ENCODE data around the gene F10.

The F10 gene

DNA sequence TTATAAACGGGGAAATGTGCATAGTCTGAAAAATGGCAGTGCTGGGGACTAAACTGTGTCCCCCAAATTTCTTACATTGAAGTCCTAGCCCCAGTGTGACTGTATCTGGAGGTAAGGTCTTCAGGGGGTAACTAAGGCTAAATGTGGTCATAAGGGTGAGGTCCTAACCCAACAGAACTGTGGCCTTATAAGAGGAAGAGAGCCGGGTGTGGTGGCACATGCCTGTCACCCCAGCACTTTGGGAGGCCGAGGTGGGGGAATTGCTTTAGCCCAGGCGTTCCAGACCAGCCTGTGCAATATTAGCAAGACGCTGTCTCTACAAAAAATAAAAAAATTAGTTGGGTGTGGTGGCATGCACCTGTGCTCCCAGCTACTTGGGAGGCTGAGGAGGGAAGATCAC is 53.7 kb downstream of the F10 start:
- no peak for DNase-seq

DNA sequence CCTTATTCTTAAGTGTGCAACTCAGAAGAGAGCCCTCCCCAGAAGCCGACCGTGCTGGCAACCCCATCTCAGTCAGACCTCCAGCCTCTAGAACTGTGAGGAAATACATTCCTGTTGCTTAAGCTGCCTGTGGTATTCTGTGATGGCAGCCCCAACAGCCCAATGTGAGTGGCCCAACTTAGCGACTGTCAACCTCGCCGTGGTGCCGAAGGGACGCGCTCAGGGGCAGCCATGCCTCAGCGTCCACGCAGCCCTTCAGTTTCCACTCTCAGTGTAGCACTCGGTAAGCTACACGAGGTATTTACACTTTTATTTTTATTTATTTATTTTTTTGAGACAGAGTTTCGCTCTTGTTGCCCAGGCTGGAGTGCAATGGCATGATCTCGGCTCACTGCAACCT is 54.2 kb downstream of the F10 start:
- DNase-seq: no peak

DNA sequence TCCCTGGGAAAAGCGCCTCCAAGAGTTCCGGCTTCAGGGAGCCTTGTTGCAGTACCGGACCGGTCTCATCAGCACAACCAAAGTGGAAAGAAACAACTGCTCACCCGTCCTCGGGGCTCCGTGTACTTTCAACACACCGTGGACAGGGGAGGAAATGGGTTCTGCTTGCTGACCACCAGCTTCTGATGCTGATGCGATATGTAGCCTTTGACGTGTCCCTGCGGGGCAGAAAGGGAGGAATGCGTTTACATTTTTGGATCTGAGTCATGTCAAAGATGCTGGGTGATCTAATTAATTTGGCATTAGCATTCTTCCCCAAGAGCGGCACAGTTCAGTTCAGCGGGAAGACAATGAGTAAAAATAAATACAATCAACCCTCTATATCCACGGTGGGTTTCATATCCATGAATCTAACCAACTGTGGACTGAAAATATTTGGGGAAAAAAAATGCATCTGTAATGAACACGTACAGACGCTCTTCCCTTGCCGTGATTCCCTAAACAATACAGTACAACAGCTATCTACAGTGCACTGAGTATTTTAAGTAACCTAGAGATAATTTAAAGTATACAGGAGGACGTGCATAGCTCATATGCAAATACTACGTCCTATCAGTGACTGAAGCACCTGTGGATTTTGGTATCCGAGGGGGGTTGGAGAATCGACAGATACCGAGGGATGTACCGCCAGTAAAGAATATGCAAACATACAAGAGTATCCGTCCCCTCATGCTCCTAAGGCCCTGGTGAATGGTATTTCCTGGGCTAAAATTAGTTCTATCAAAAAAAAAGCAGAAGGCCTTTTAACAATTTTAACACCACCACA is 55.7 kb downstream of the F10 start:
- no peak for DNase-seq

DNA sequence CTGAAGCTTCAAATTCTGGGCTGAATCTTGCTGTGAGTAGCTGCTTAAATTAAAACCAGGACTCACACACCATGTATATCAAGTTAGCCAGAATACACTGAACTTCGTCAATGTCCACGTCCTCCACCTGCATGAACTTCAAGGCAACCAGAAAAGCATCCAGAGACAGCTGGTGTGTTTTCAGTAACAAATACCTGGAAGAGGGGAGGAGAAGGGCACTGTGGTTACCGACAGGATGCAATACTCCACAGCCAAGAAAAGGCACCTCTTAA is 56.2 kb downstream of the F10 start:
- no peak for DNase-seq

- no peak for DNase-seq
Measured at GRCh38 chr13:113179374-113180230, 57.0 kb downstream of the F10 start.

DNA sequence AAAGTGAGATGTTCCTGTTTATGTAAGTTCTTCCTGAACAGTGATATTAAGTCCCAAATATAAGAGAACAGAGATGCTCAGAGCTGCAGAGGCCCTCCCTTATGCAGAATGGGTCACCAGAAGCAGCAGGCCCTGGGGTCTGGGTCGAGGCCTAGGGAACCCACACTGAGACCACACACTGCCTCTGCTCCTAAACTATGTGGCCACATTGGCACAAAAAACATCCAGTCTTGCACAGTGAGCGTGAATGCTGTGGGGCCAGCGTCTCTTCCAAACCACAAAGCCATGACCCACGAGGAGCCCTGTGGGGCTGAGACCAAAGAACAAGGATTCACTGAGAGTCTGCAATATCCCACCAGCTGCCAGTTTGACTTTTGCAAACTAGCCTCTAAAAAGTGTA is 59.4 kb downstream of the F10 start:
- no peak for DNase-seq

DNA sequence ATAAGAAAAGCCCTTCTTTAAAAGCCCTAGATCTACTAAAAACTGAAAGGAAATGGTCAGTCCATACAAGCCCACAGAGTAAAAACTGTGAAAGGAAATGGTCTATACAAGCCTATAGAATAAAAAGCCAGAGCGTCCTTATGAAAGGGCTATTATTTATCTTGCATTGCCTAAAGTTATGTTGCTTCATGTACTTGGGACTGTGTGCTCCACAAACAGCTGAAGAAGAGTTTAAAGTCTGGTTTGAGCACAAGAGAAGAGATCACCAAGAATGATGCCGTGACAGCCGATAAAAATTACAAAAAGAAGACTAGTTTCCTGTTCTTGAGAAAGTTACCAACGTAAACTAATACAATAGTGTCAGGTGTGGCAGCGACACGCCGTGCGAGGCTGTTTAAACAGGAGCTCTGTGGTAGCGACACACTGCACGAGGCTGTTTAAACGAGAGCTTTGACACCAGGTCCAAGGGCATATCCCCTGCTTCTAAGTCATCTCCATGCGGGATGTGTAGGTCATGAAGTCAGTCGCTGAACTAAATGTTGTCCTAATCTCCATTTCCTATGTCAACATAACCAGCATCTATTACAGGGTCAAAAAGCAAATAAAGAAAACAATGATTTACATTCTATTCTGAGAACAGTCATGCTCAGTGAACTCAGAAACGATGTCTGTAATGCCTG is 61.0 kb downstream of the F10 start:
- DNase-seq: no peak

GRCh38 chr13:113184568-113185440 is 62.2 kb downstream of the F10 start:
- no peak for DNase-seq

DNA sequence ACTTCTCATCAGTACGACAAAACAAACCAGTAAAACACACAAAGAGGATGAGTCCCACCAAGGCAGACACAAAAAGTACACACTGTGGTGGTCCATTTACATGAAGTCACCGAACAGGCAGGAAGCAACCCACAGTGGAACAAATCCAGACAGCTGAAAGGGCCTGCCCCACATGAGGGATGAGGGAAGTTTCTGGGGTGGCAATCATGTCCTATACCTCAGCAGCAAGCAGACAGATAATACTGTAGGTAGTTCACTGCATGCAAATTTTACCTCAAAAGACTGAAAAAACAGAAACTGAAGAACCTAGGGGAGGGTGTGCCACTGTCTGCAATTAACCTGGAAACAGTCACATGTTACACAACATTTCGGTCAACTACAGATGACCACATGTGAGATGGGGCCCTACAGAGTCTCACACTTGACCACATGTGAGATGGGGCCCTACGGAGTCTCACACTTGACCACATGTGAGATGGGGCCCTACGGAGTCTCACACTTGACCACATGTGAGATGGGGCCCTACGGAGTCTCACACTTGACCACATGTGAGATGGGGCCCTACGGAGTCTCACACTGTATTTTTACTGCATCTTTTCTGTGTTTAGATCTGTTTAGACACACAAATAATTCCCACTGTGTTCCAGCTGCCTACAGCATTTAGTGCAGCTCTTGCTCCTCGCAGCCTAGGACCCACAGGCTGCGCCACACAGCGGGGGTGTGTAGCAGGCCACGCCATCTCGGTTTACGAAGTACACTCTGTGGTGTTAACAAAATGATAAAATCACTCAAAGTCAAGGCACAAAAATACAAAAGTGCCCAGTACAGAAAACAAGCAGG is 63.7 kb downstream of the F10 start:
- no peak for DNase-seq

DNA sequence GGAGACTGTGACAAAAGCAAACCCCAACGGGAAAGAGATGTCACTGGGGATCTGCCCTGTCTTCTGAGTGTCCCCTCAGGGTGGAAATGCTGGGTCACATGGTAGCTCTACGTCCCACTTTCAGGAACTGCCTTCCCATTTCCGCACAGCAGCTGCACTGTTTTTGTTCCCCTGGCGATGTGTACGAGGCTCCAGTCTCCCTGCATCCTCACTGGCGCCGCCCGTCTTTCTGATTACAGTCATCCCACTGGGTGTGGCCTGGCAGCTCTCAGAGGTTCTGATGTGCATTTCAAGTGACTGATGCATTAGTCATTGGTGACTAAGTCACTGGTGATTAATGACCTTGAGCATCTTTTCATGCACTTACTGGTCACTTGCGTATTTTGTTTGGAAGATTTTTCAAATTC is 64.7 kb downstream of the F10 start:
- no peak for DNase-seq

DNA sequence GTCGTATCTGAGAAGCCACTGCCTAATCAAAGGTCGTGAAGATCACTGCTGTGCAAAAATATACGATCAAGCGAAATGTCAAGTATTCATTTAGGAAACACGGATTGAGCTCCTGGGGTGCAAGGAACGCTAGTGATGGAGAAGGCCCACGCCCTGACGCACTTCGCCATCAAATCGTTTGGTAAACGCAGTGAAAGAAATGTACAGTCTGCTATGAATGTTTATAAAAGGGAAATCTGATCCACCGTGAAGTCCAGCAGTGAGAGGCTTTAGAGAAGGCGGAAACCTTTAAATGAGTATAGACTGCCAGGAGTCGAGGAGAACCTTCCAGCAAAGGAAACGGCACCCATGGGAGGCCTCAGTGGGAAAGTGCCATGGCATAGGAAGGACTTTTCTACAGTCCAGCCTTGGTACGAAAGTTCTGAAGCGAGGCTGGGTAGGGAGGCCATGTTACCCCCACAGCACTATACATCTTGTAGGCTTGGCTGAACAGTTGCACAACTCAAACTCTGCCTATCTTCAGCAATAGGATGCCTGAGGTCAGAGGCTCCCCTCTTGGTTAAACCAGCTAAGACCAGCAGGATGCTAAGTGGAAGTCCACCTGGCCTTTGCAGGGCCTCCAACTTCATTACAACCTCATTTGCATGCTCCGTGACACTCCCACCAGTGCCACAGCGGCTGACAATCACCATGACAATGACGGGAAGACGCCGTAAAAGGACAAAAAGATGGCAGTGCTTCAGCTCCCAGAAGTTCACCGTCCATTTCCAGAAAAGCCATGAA is 65.5 kb downstream of the F10 start:
- no peak for DNase-seq

- DNase-seq: no peak
Measured at GRCh38 chr13:113190181-113190580, 67.6 kb downstream of the F10 start.

- DNase-seq: no peak
Measured at GRCh38 chr13:113192279-113192678, 69.7 kb downstream of the F10 start.

GRCh38 chr13:113192902-113193301 is 70.3 kb downstream of the F10 start:
- DNase-seq: no peak

- DNase-seq: no peak
Measured at GRCh38 chr13:113195360-113195759, 72.8 kb downstream of the F10 start.

DNA sequence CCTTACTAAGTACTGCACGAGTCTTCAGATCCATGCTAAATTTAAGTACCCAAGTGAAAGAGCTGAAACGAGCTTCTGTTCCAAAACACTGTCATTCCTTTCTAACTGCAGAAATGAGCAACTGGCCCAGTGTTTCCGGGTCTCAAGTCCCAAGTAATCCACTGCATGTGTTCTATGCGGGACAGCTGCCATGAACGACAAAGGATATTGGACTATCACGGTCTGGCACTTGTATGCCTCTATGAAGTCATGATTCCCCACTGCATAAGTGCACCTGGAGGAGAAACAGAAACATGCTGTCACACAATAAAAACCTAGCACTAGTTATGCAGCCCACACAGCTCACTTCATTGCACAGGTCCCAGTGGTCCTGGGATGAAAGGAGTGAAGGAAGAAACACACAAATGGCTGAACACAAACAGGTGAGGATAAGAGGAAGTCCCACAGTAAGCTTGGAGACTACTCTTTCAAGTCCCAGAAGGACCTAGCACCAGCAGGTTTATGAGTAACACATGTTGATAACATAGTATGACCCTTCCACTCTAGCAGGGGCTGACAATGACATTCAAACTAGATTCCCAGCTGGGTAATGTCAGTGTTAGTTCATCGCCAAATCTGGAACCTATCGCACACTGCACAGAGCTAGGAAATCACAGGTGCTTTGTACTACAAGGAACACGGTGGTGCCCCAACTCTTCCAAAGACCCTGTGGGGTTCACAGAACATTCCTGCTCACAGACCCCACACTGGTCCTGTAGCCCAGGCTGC is 74.6 kb downstream of the F10 start:
- DNase-seq: no peak
